ENCODE measurements around the gene ABI1.
A peak's percentile ranks its signal among the peaks of the same experiment; 100 is the strongest.

Gene ABI1

DNA sequence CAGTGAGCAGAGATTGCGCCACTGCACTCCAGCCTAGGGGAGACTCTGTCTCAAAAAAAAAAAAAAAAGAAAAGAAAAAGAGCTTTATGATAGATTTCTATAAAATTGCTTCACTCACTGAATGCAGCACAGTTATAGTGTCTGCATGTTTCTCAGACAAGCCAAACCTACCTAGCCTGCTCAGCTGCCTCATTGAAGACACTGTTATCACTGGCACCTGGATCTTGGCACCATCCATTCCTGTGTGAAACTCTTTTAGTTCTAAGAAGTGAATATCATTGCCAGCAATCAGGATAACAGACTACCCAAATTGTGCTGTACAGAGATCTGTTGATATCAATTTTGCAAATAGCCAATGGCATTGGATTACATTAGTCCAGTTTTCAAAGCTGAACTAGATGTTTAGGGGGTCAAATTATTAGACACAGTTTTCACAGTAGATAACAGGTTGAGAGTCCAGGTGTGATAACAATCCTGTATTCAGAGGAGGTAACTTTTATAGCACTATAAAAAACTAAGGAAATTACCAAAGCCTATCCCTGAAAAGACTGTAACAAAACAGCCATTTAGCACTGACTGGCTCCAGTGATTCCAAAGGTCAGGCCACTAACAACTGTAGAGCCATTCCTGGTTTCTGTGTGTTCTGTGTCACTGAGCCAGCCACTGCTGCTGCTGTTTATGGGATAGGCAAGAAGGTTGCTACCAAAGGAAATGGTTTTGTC is 146.2 kb downstream of the ABI1 start:
- DNase-seq (ENCODE audit: low spot score): no peak

DNA sequence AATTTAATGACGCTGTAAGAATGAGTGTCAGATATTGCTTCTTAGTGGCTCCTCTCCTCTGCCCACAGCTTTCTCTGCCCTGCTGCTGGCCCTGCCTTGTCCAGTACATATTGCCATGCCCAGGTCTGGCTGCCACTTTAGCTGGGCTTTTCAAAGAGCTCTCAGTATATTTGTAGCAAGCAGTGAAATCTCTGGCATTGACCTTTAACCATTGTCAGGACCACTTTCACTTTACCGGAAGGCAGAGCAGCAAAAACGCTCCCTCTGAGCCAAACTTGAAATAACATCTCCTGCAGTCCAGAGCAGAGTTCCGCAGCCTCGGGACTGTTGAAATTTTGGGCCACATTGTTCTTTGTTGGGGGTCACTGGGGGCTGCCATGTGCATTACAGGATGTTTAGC is 149.4 kb downstream of the ABI1 start:
- no peak for DNase-seq (ENCODE audit: low spot score)

DNA sequence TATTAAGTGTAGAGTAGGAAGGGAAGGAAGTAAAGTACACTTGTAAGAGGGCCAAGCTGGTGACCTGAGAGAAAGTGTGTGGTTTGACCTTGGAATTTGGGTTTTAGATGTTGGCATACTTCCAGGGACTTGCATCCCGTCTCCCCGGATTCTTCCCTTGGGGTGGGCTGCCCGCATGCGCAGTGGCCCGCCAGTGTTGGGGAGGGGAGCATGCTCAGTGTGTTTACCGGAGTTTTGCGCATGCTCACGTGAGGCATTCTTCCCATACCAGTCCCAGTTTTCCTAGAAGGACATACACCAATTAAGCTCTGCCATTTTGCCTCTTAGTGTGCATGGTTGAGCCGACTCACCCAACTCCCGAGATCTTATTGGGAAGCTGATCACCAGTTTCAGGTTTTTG is 153.8 kb downstream of the ABI1 start:
- no peak for DNase-seq (ENCODE audit: low spot score)

DNA sequence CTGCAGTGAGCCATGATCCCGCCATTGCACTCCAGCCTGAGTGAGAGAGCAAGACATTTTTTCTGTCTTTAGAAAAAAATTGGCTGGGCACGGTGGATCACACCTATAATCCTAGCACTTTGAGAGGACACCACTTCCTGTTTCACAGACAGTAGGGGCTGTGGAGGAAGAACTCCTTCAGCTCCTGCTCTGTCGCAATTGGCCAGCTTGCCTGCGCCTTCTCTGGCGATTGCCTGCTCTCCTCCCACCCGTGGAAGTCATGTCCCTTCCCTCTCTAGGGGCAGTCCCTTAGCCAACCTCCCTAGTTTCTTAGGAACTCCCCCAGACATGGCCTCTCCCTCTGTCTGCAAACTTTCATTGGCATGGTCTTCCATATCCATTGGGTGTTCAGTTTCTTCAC is 154.6 kb downstream of the ABI1 start:
- DNase-seq (ENCODE audit: low spot score): no peak

DNA sequence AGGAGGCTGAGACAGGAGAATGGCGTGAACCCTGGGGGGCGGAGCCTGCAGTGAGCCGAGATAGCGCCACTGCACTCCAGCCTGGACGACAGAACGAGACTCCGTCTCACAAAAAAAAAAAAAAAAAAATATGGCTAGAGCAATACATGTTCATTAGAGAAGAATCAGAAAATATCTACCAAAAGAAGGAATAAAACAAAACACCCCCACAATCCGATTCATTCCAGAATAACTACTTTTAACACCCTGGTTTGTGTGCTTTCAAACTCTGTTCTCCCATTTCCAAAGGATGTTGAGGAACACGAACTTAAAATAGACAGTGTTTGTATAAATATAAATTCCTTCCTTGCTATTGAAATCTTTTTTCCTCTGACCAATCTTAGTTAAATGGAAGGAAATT is 156.8 kb downstream of the ABI1 start:
- no peak for DNase-seq (ENCODE audit: low spot score)

DNA sequence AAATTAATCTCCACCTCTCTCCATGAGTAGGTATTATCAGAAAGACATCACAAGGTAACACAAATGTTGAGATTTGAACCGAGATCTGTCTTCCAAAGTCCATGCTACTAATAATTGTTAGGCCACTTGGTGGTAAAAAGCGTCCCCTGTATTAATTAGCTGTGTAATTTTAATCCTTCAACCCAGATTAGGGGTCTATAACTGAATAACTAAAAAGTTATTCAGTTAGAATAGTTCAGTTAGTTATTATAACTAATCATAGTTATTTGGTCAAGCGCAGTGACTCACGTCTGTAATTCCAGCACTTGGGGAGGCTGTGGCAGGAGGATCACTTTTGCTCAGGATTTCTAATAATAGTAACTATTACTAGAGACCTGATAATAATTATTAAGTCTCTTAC is 157.7 kb downstream of the ABI1 start:
- DNase-seq (ENCODE audit: low spot score): no peak

DNA sequence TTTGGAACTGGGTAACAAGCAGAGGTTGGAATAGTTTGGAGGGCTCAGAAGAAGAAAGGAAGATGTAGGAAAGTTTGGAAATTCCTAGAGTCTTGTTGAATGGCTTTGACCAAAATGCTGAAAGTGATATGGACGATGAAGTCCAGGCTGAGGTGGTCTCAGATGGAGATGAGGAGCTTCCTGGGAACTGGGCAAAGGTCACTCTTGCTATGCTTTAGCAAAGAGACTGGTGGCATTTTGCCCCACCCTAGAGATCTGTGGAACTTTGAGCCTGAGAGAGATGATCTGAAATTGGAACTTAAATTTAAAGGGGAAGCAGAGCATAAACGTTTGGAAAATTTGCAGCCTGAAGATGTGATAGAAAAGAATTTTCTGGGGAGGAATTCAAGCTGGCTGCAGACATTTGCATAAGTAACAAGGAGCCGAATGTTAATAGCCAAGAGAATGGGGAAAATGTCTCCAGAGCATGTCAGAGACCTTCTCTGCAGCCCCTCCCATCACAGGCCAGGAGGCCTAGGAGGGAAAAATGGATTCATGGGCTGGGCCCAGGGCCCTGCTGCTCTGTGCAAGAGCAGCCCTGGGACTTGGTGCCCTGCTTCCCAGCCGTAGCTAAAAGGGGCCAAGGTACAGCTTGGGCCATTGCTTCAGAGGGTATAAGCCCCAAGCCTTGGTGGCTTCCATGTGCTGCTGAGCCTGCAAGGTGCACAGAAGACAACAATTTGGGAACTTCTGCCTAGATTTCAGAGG is 159.7 kb downstream of the ABI1 start:
- DNase-seq (ENCODE audit: low spot score): no peak

DNA sequence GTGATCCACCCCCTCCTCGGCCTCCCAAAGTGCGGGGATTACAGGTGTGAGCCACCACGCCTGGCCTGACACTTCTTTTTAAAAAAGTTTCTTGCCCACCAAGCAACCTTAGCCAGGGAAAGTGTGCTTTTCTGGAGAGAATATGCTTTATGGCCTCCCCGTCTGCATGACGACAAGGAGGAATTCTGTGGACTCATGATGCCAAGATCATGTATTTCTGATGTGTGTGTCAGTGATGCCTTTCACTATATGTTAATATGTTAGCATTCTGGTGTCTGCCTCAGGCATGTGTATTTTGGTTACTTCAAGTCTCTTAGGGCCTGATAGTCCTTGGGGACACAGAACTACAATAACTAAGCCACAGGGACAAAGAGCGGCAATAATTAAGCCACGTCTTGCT is 161.1 kb downstream of the ABI1 start:
- no peak for DNase-seq (ENCODE audit: low spot score)

DNA sequence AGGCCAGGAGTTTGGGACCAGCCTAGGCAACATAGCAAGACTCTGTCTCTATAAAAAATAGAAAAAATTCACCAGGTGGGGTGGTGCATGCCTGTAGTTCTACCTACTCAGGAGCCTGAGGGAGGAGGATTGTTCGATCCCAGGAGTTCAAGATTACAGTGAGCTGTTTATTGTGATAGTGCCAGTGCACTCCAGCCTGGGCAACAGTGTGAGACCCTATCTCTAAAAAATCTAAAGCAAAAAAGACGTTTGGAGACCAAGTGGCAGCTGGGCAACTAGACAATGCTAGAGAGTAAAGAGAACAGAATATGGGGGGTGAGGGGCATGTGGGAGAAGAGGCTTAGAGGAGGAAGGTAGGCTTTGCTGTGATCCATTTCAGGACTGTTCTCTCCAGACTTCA is 161.8 kb downstream of the ABI1 start:
- no peak for DNase-seq (ENCODE audit: low spot score)

DNA sequence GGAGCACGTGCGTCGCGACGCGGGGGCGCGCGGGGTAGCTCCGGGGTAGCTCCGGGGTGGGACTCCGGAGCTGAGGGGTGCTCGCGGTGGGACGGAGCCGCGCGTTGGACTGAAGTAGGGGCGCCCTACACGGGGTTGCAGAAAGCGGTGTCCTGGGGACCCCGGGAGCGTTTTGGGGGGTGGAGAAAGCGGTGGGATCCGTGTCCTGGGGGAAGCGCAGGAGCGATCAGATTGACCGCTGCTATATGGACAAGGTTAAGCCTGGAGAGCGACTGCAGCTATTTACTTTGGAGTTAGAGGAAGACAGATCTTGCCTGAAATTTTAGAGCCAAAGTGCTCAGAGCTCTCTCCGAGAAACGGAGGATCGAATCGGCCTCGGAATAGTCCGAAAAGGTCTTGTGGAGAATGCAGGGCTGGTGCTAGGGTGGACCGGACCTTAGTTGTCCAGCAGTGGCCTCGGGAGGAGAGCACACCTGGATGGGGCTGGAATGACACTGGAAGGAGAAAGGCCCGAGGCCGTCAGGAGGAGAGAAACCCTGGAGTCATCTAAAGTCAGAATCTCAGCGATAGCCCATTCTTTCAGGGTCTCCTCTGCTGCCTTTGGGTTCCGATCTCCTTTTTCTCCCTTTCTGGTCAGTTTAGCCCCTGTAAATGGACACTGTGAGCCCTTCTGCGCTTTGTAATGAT is 162.7 kb downstream of the ABI1 start:
- peak; percentile 6 for DNase-seq (ENCODE audit: low spot score)

DNA sequence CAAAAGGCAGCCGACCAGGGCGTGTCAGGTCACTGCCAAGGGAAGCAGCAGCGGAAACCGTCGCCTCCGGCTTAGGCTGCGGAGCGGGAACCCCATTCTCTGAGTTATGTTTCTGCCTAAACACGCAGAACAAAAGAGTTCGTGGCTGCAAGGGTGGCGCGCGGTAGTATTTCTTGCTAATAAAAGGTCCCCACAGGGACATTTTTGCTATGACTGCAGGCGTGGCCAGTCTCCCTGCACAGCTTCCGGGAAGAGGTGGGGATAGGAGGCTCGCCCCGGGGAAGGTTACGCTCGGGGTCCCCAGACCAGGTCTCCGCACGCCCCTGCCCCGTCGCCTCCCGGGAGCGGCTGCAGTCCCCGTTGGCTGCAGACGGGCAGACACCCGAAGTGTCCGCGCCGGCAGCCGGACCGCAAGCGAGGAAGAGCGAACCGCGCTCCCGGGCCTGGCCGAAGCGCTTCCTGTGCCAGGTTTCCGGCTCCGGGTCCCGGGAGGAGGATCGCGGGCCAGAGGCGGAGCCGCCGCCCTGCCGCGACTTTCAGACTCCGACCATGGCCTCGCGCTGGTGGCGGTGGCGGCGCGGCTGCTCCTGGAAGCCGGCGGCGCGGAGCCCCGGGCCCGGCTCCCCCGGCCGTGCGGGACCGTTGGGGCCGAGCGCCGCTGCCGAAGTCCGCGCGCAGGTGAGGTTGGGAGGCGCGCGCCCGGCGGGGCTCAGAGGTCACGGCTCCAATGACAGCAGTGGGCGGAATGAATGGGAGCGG is 163.4 kb downstream of the ABI1 start, which contains the start of gene PDSS1:
Gene PDSS1 (plus strand): TSS at position 539 of the 759 bp plus-strand sequence. CDS start 11 bp downstream, at position 550.
- peak; percentile 65 for DNase-seq (ENCODE audit: low spot score)

DNA sequence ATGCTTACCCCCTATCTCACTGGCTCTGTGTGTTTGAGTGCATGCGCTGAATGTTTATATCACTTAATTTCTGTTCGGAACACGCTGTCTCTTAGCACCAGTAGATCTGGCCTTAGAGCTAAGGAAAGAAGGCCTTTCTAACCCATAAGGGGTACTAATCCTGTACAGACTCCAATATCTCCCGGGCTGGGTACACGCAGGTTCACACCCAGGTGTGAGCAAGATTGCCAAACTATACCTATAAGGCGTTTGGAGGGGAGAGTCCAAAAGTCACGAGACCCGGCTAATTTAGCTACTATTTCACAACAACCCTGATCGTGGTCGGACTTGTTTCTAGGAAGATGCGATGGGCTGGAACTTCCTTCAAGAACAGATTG is 164.0 kb downstream of the ABI1 start:
- DNase-seq (ENCODE audit: low spot score): no peak
